Esophagus squamous epithelium (tissue), 4 donors: Measurements from ENCODE around the gene SLC3A2.

Experiments
- POLR2A ChIP-seq, 4 donors: fragments of 450-650 bp; IDR thresholded peaks; one replicate each; pipeline ENCODE4 v1.6.1; 2017; ENCODE audit warnings: antibody characterized with exemption in 4 of 4, mild to moderate bottlenecking in 4 of 4, moderate library complexity in 3 of 4
- TF ChIP-seq, protein P1 (sequence below), 6 experiments: fragments of 450-650 bp in 4 of 6; fragments of 200-600 bp in 2 of 6; sonication (generic) in 2 of 6; IDR thresholded peaks; one replicate each; pipeline ENCODE4 v1.5.1; 2016 to 2019; ENCODE audit warnings: antibody characterized with exemption in 6 of 6, mild to moderate bottlenecking in 4 of 6, moderate library complexity in 4 of 6

DNA sequence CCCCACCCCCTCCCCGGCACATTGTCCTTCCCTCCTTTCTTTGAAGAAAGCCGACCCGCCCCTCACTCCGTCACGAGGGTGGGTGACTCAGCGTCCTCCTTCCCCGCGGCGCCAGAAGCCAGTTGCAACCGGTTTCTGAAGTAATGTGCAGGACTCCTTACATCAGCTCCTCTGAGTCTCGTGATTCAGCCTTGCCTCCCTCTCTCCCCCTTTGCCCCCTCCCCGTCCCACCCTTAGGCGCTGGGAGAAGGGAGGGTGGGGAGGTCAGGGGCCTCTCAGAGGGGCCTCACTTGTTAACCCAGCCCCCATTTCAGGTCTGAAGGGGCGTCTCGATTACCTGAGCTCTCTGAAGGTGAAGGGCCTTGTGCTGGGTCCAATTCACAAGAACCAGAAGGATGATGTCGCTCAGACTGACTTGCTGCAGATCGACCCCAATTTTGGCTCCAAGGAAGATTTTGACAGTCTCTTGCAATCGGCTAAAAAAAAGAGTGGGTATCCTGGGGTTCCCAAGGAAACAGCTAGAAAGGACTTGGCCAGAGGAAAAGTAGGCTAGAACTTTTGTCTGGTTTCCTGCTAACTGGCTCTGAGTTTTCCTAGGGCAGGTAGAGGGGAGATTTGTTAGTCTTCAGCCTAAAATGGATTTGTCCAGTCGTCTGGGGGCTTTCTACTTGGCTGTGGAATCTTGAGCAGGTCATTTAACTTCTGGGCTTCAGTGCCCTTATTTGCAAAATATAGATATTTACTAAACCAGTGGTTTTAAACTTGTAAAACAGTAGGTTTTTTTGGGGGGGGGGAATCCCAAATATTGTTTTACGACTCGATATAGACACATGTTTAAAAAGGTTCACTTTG lies 1.1 kb downstream of the SLC3A2 start:
- TF ChIP-seq POLR2A (IDR thresholded peaks at IDR 0.05), result peak in 1 of 4 donors; percentile 7
- TF ChIP-seq, protein P1, sequence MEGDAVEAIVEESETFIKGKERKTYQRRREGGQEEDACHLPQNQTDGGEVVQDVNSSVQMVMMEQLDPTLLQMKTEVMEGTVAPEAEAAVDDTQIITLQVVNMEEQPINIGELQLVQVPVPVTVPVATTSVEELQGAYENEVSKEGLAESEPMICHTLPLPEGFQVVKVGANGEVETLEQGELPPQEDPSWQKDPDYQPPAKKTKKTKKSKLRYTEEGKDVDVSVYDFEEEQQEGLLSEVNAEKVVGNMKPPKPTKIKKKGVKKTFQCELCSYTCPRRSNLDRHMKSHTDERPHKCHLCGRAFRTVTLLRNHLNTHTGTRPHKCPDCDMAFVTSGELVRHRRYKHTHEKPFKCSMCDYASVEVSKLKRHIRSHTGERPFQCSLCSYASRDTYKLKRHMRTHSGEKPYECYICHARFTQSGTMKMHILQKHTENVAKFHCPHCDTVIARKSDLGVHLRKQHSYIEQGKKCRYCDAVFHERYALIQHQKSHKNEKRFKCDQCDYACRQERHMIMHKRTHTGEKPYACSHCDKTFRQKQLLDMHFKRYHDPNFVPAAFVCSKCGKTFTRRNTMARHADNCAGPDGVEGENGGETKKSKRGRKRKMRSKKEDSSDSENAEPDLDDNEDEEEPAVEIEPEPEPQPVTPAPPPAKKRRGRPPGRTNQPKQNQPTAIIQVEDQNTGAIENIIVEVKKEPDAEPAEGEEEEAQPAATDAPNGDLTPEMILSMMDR (IDR thresholded peaks at IDR 0.05), result no peak
